Parietal lobe (tissue), 1 donor: Measurements from ENCODE around the gene KRT23. TPM values are rescaled to one million over a fixed set of nuclear protein-coding genes. Genes with fewer than 3 reads are reported as not detected.

Experiments used
- total RNA-seq: library from RNA; depleted of rRNA; stranded (reverse); fragments of >200 nt; gene quantifications from one replicate; pipeline ENCODE4 v1.2.3, GENCODE V29; 2014

Gene KRT23, protein sequence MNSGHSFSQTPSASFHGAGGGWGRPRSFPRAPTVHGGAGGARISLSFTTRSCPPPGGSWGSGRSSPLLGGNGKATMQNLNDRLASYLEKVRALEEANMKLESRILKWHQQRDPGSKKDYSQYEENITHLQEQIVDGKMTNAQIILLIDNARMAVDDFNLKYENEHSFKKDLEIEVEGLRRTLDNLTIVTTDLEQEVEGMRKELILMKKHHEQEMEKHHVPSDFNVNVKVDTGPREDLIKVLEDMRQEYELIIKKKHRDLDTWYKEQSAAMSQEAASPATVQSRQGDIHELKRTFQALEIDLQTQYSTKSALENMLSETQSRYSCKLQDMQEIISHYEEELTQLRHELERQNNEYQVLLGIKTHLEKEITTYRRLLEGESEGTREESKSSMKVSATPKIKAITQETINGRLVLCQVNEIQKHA
- not detected for total RNA-seq

DNA sequence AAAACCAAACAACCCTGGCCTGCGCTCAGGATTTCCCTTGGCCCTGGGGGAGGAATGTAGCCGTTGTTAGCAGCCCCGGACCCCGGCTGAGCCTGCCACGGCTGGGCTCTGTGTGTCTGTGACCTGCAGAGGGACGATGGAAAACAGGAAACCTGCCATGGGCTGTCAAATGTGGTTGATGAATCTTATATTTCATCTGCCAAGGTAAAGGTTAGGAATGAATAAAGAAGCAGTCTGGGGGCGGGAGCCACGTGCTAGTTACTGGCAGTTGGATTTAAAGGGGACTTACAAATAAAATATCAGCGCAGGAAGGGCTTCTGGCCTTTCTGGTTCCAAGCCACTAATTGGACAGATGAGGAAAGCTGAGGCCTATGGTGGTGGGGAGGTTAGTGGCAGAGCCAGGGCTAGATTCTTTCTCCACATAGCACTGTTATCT lies at the start of gene KRT23:
TSS of gene KRT23 (minus strand) at position 263 of the 436 bp plus-strand sequence. CDS start 1,043 bp downstream, outside the sequence.

DNA sequence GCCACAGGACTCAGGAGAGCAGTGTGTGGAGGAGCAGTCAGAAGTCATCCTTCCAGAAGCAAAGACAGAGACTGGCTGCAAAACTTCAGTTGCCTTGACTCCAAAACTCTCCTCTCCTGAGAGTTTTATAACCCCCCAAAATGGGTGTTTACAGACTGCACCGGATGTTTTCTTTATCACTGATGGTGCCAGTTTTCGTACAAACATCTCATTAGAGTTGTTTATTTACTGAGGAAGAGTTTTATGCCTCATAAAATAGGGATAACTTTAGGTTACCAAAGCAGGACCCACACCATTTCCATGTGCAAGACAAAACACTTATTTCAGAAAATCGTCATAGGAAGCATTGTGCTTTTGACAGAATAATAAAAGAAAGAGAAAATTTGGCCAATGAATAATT lies 46.8 kb upstream of the KRT23 start, which contains the start of gene KRT40:
TSS of gene KRT40 (minus strand) at position 101 of the 400 bp plus-strand sequence. CDS start at position 48, 53 bp downstream.

DNA sequence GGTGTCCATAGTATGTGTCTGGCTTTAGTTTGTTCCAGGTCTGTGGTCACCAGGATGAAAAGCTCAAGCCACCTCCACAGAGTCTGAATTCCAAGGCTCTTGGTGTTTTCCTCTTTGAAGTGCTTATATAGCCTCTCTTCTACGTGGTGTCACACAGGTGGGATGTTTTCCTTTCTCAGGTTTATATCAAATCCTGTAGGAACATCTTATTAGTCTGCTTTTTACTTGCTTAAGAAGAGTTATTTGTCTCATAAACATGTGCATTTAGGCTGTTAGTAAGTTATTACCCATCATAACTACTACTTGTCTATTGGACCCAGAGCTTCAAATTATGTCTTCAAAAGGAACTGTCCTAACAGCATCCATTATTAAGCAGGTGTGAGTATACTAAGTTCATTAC lies 29.4 kb upstream of the KRT23 start, which contains the start of gene KRT39:
TSS of gene KRT39 (minus strand) at position 101 of the 400 bp plus-strand sequence. CDS start at position 9, 92 bp downstream.

DNA sequence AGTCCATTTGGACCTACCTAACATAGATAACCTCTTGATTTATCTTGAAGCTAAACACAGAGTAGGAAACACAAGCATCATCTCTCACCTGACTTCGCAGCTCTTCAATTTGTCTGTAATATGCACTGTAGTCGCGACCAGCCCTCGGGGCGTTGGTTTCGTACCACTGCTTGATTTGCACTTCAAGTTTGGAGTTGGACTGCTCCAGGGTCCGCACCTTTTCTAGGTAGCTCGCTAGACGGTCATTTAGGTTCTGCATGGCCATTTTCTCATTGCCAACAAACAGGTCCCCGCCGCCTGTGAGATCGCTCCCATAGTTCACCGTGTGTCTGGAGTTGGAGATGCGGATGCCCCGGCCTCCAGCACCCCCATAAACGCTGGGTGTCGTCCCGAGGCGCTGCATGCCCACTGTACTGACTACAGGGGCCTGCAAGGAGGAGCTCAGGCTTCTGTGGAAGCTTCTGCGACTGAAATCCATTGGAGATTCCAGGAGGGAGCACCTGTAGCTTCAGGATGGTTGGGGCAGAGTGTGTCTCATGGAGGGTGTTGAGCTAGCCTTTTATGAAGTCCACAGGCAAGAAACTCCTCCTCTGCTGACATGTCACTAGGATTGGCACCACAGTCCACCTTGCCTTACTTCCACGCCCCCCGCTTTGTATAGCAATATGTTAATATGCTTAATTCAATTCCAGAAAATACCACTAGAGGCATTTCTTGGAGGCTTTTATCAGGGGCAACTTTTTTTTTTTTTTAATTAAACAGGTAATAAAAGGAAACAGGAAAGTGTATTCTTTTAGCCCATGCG lies 52.5 kb downstream of the KRT23 start, which contains the start of gene KRT20:
TSS of gene KRT20 (minus strand) at position 535 of the 805 bp plus-strand sequence. CDS start at position 478, 57 bp downstream.

Other genes with a start within 250 kb of the KRT23 start
- gene KRT24, start 233.9 kb downstream of the KRT23 start, total RNA-seq: not detected
- not detected for gene KRT25, start 182.3 kb downstream of the KRT23 start, total RNA-seq
- gene KRT26, start 165.4 kb downstream of the KRT23 start, total RNA-seq: not detected
- not detected for gene KRT27, start 155.1 kb downstream of the KRT23 start, total RNA-seq
- not detected for gene KRT28, start 137.7 kb downstream of the KRT23 start, total RNA-seq
- gene KRT10, start 115.0 kb downstream of the KRT23 start, total RNA-seq: 2.8 TPM
- not detected for gene KRT12, start 70.4 kb downstream of the KRT23 start, total RNA-seq
- not detected for gene KRT20, start 52.4 kb downstream of the KRT23 start, total RNA-seq
- not detected for gene KRT39, start 29.3 kb upstream of the KRT23 start, total RNA-seq
- not detected for gene KRT40, start 46.7 kb upstream of the KRT23 start, total RNA-seq
- not detected for gene KRTAP3-3, start 56.5 kb upstream of the KRT23 start, total RNA-seq
- gene KRTAP3-2, start 62.3 kb upstream of the KRT23 start, total RNA-seq: not detected
- gene KRTAP3-1, start 71.5 kb upstream of the KRT23 start, total RNA-seq: not detected
- not detected for gene KRTAP1-5, start 89.6 kb upstream of the KRT23 start, total RNA-seq
- gene KRTAP1-4, start 92.5 kb upstream of the KRT23 start, total RNA-seq: not detected
- not detected for gene KRTAP1-3, start 97.2 kb upstream of the KRT23 start, total RNA-seq
- gene KRTAP1-1, start 103.8 kb upstream of the KRT23 start, total RNA-seq: not detected
- gene KRTAP2-1, start 109.7 kb upstream of the KRT23 start, total RNA-seq: not detected
- not detected for gene KRTAP2-2, start 117.6 kb upstream of the KRT23 start, total RNA-seq
- gene KRTAP2-3, start 122.5 kb upstream of the KRT23 start, total RNA-seq: not detected
- gene KRTAP2-4, start 128.2 kb upstream of the KRT23 start, total RNA-seq: not detected
- gene KRTAP4-7, start 146.5 kb upstream of the KRT23 start, total RNA-seq: not detected
- gene KRTAP4-8, start 160.5 kb upstream of the KRT23 start, total RNA-seq: not detected
- not detected for gene KRTAP4-16, start 164.6 kb upstream of the KRT23 start, total RNA-seq
- not detected for gene KRTAP4-9, start 167.7 kb upstream of the KRT23 start, total RNA-seq
- not detected for gene KRTAP4-11, start 180.7 kb upstream of the KRT23 start, total RNA-seq
- not detected for gene KRTAP4-12, start 186.5 kb upstream of the KRT23 start, total RNA-seq
- not detected for gene KRTAP4-6, start 202.9 kb upstream of the KRT23 start, total RNA-seq
- gene KRTAP4-5, start 212.2 kb upstream of the KRT23 start, total RNA-seq: not detected
- not detected for gene KRTAP4-4, start 223.1 kb upstream of the KRT23 start, total RNA-seq
- not detected for gene KRTAP4-3, start 230.6 kb upstream of the KRT23 start, total RNA-seq
- not detected for gene KRTAP4-2, start 240.6 kb upstream of the KRT23 start, total RNA-seq
- not detected for gene KRTAP4-1, start 247.3 kb upstream of the KRT23 start, total RNA-seq